SH-SY5Y (cell line): ENCODE data around the gene FLVCR1.
A peak's percentile ranks its signal among the peaks of the same experiment; 100 is the strongest.

Experiments
- GATA2 ChIP-seq: IDR thresholded peaks from 2 replicates; pipeline ENCODE4 v1.6.1; 2011; ENCODE audit warnings: mild to moderate bottlenecking, low read depth, low read length
- GATA3 ChIP-seq: IDR thresholded peaks from 2 replicates; pipeline ENCODE4 v1.6.1; 2011; ENCODE audit warnings: low read depth, mild to moderate bottlenecking, low read length, moderate library complexity

The FLVCR1 gene

GRCh38 chr1:212856755-212857154, 1.3 kb upstream of the FLVCR1 start:
- no peak for TF ChIP-seq GATA3
- TF ChIP-seq GATA2 = no peak

GRCh38 chr1:212858461-212859265, 588 bp downstream of the FLVCR1 start:
- no peak for TF ChIP-seq GATA3
- TF ChIP-seq GATA2 = 0 out of 2 replicates have a peak, but pooled peaks have one; percentile 5

GRCh38 chr1:212860713-212861581, 2.9 kb downstream of the FLVCR1 start:
- TF ChIP-seq GATA2 (no peak), GATA3 (no peak)

GRCh38 chr1:212862111-212862690, 4.1 kb downstream of the FLVCR1 start:
- TF ChIP-seq GATA2 (no peak), GATA3 (no peak)

GRCh38 chr1:212864201-212864600, 6.1 kb downstream of the FLVCR1 start:
- TF ChIP-seq GATA2 = no peak
- TF ChIP-seq GATA3 = no peak

- TF ChIP-seq GATA2 (no peak), GATA3 (no peak)
Measured at GRCh38 chr1:212867192-212867591, 9.1 kb downstream of the FLVCR1 start.

- TF ChIP-seq GATA2 = no peak
Measured at GRCh38 chr1:212871976-212872375, 13.9 kb downstream of the FLVCR1 start.

- TF ChIP-seq GATA3 (no peak), GATA2 (no peak)
Measured at GRCh38 chr1:212873518-212873917, 15.4 kb downstream of the FLVCR1 start.

GRCh38 chr1:212878418-212878817, 20.3 kb downstream of the FLVCR1 start:
- TF ChIP-seq GATA3 (no peak), GATA2 (no peak)

- TF ChIP-seq GATA3 (no peak), GATA2 (no peak)
Measured at GRCh38 chr1:212879947-212880690, 22.0 kb downstream of the FLVCR1 start.

- TF ChIP-seq GATA3 = no peak
- no peak for TF ChIP-seq GATA2
Measured at GRCh38 chr1:212884592-212884991, 26.5 kb downstream of the FLVCR1 start.

- TF ChIP-seq GATA3 (no peak), GATA2 (no peak)
Measured at GRCh38 chr1:212892108-212892507, 34.0 kb downstream of the FLVCR1 start.

- TF ChIP-seq GATA3 = no peak
- TF ChIP-seq GATA2 = no peak
Measured at GRCh38 chr1:212899845-212900244, 41.8 kb downstream of the FLVCR1 start.

- no peak for TF ChIP-seq GATA2
- TF ChIP-seq GATA3 = no peak
Measured at GRCh38 chr1:212901290-212901689, 43.2 kb downstream of the FLVCR1 start.

GRCh38 chr1:212902054-212902453, 44.0 kb downstream of the FLVCR1 start:
- TF ChIP-seq GATA2 (no peak), GATA3 (no peak)
